NK-92 (cell line): ENCODE data around the gene AFDN.
"Not testable (repeated sequence)": the region's sequence is repeated elsewhere in the genome, so short reads cannot be mapped to it uniquely, and the experiment has no call there.

Experiments used
- DNase-seq: peaks from one replicate; lab custom pipeline; 2025; ENCODE audit not compliant: unreplicated experiment; lab: John Stamatoyannopoulos, UW

The AFDN gene

GRCh38 chr6:167996424-167997199, 169.9 kb downstream of the AFDN start:
- no peak for DNase-seq

- DNase-seq = no peak
These were observed 170.9 kb downstream of the AFDN start, which contains the start of gene KIF25 for GRCh38 chr6:167997642-167998041. TSS of gene KIF25 (plus strand) at chr6:167997671. CDS start at chr6:168029586, 31,915 bp downstream.

GRCh38 chr6:167998215-167998614, 171.5 kb downstream of the AFDN start:
- no peak for DNase-seq

DNA sequence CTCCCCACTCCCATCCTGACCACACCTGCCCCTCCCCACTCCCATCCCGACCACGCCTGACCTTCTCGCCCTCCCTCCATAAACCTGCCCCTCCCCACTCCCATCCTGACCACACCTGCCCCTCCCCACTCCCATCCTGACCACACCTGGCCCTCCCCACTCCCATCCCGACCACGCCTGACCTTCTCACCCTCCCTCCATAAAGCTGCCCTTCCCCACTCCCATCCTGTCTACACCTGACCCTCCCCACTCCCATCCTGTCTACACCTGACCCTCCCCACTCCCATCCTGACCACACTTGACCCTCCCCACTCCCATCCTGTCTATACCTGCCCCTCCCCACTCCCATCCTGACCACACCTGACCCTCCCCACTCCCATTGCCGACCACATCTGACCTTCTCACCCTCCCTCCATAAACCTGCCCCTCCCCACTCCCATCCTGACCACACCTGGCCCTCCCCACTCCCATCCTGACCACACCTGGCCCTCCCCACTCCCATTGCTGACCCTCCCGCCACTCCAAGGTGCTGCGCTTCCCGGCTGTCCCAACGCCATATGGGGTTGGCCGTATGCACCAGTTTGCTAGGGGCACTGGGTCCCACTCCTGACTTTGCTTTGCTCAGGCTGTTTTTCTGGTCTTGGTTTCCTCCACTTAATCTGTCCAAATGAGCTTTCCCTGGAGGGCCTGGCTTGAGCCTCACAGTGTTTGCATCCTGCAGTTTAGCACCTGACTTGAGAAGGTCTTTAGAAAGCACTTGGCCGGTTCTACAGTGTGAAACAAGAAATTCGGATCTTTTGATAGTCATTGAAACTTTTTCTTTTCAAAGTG, 173.7 kb downstream of the AFDN start:
- no peak for DNase-seq

- DNase-seq = no peak
These were observed 174.3 kb downstream of the AFDN start for GRCh38 chr6:168001029-168001332.

DNA sequence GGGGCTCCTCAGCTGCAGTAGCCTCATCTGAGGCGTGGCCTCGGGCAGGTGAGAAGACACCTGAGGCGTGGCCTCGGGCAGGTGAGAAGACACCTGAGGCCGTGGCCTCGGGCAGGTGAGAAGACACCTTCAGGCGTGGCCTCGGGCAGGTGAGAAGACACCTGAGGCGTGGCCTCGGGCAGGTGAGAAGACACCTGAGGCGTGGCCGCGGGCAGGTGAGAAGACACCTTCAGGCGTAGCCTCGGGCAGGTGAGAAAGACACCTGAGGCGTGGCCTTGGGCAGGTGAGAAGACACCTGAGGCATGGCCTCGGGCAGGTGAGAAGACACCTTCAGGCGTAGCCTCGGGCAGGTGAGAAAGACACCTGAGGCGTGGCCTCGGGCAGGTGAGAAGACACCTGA, 174.8 kb downstream of the AFDN start:
- not testable (repeated sequence) for DNase-seq

- no peak for DNase-seq
These were observed 176.1 kb downstream of the AFDN start for GRCh38 chr6:168002804-168003203.

GRCh38 chr6:168004023-168004422, 177.3 kb downstream of the AFDN start:
- DNase-seq = no peak

GRCh38 chr6:168004945-168005344, 178.2 kb downstream of the AFDN start:
- no peak for DNase-seq

DNA sequence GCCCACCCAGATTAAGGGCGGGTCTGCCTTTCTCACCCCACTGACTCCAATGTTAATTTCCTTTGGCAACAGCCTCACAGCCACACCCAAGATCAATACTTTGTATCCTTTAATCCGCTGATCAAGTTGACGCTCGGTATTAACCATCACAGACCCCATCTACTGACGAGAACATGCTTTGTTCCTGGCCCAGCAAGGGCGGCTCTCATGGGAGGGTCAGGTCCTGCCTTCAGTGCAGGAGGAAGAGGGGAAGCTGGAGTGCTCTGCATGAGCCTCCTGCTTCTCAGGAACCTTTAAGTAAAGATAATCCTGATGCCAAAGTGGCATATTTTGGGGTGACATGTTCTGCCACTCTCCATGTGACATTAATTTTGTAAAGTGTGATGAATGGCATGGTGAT, 179.1 kb downstream of the AFDN start:
- no peak for DNase-seq

DNA sequence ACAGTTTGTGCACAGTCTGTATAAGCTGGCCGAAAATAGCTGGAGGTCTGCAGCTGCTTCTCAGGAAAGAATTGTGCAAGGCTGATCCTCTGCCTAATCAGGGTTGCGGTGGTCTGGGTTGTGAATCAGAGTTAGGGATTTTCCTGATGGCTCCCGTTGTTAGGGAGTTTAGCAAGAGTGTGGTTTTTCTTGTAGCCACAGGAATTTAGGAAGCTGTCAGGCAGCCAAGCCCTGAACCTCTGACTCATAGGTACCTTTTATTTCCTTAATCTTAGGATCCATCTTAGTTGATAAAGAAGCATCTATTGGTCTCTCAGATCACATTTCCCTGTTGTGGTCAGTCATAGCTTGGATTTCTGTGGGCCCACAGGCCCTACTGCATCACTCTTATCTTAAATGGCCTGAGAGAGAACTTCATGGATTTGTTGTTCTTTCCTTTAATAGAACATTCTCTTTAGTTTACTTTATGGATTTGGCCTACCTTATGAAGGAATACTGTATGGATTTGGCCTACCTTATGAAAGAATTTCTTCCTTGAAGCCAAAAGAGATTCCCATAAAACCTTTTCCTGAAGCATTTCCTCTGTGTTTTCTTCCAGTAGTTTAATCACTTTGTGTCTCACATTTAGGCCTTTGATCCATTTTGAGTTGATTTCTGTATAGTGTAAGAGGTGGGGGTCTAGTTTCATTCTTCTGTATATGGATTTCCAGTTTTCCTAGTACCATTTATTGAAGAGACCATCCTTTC, 181.1 kb downstream of the AFDN start:
- DNase-seq = no peak

- DNase-seq = no peak
These were observed 182.6 kb downstream of the AFDN start for GRCh38 chr6:168009331-168009730.

- no peak for DNase-seq
These were observed 184.6 kb downstream of the AFDN start for GRCh38 chr6:168011291-168011690.

DNA sequence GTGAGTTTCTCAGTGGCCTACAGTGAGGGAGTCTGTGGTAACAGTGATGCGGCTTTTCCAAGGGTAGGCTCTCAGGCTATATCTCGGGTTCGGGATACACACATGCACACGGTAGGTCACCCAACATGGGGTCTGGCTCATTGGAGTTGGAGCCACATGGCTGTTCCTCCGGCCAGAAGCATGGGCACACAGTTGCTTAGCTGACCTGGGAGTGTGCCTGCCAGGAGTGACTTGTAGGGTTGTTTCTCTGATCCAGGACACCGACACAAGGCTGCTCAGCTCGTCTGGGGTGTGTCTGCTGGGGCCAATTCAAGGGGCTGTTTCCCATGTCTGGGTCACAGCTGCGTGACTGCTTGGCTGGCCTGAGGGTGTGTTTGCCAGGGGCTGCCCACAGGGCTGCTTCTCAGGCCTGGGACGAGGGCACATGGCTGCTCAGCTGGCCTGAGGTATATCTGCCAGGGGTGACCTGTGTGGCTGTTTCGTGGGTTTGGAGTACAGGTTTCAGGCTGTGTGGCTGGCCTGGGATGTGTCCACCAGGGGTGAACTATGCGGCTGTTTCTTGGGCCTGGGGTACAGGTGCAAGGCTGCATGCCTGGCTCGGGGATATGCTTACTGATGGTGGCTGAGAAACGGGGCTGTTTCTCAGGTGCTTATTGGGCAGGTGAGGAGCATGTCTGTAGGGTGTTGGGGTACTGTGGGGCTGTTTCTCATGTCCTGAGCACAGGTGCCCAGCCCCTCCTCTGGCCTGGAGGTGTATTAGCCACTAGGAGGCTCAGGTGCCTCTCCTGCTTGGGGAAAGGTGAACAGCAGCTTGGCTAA, 185.9 kb downstream of the AFDN start:
- DNase-seq = no peak

DNA sequence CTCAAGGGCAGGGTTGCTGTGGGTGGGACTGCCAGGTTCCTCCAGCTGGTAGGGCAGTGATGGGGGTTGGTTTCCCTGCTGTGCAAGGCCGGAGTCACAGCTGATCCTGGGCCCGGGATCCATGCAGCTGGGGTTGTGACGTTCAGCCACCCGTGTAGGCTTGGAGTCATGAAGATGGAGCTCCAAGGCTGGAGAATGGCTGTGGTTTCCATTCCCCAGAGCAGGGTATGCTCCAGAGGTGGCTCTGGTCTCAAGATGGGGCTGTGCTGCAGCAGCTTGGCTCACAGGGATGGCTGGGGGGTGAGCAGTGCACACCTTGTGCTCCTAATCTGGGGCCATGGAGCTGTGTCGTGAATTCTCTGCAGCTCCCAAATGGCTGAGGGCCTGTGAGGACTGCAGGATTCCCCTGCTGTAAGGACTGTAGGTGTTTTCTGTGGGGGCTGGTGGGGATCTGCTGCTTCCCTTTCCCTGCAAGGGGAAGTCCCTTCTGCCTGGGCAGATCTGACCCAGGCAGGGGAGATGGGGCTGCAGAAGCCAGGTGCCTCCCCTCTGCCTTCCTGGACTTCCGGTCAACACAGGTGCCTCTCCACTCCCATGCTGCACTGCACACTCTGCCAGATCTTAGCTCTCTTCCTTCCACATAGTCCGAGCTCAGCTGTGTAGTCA, 186.7 kb downstream of the AFDN start:
- no peak for DNase-seq

GRCh38 chr6:168014428-168014827, 187.7 kb downstream of the AFDN start:
- DNase-seq = no peak

DNA sequence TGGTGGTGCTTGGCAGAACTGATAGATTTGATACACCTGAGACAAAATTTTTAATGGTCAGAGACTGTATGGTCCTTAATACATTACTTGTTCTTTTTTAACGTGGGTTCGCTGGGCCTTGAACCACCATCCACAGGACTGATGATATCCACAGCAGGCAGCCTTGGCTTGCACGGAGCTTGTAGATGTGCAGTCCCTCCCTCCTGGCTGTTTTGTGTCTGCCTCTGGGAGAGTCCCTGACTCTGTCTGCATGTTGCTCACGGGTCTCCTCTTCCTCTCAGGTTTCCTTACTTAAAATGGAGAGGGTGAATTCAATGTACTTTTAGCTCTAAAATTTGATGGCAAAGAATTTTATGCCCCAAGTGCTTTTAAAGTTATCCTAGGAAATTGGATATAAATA, 188.3 kb downstream of the AFDN start:
- DNase-seq = no peak

DNA sequence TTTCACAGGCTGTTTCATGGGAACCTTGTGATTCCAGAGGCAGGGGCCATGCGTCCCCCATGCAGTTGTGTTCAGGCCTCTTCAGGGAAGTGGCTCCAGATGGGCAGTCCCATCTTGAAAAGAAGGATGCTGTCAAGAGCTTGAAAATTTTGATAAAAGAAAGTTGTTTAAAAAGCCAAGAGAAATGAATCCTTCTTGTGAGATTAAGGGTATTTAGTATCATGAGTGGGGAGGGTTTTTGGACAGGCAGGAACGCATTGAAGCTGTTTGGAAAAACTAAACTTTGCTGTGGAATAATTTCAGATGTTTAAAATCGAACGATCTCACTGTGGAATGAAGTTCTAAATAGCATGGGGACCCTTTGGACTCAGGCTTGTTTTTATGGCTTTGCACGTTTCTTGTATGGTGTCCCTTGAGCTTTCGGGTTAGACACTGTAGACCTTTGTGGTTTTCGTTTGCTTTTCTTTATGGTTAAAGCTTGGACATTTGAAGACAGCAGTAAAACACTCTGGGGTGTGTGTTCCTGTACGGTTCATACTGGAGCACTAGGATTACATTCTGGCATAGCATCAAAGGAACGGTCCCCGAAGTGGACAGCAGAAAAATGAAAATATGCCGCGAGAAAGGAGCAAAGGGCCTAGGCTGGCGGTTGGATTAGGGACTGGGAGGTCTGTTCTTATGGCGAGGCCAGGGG, 188.9 kb downstream of the AFDN start:
- DNase-seq = no peak

DNA sequence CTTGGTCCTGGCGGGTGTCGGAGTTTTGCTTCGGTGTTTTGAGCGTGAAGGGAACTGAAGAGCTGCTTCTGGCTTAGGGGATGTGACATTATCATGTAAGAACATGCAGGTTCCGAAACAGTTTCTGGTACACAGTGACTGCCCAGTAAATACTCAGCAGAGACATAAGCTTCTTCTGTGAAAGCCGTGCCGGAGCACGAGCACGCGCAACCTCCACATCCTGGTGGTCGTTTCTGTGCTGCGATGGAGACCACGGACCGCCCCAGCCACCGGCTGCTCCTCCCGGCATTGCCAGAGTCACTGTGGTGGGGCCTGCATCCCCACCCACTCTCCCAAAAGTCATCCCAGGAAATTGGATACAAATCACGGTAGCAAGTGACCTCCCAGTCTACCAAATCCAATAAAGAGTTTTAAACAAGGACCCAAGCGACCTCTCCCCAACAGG, 189.5 kb downstream of the AFDN start:
- DNase-seq = no peak
